GM04503 (cell line): ENCODE data around the gene SGPL1.
"Not testable (repeated sequence)": the region's sequence is repeated elsewhere in the genome, so short reads cannot be mapped to it uniquely, and the experiment has no call there.

Experiments used
- DNase-seq: peaks from one replicate; pipeline ENCODE4 v3.0.0-alpha.2; 2012; ENCODE audit warnings: low read depth

The SGPL1 gene

GRCh38 chr10:70815504-70816219 lies at the start of gene SGPL1:
SGPL1 (plus strand) TSS chr10:70815948; CDS start chr10:70816854, 906 bp downstream.
- no peak for DNase-seq

- not testable (repeated sequence) for DNase-seq
Observed at GRCh38 chr10:70768026-70768685, 47.6 kb upstream of the SGPL1 start.

GRCh38 chr10:70769121-70769520 lies 46.6 kb upstream of the SGPL1 start:
- no peak for DNase-seq

GRCh38 chr10:70770001-70770400 lies 45.7 kb upstream of the SGPL1 start:
- DNase-seq, result no peak

GRCh38 chr10:70770516-70770915 lies 45.2 kb upstream of the SGPL1 start:
- not testable (repeated sequence) for DNase-seq

GRCh38 chr10:70771311-70772194 lies 44.2 kb upstream of the SGPL1 start:
- no peak for DNase-seq

GRCh38 chr10:70772627-70773026 lies 43.1 kb upstream of the SGPL1 start:
- DNase-seq, result no peak

- DNase-seq, result no peak
Observed at GRCh38 chr10:70773461-70773860, 42.3 kb upstream of the SGPL1 start.

GRCh38 chr10:70773965-70774809 lies 41.6 kb upstream of the SGPL1 start:
- no peak for DNase-seq

GRCh38 chr10:70774810-70775678 lies 40.7 kb upstream of the SGPL1 start:
- DNase-seq, result no peak

- DNase-seq, result no peak
Observed at GRCh38 chr10:70775679-70776454, 39.9 kb upstream of the SGPL1 start.

- no peak for DNase-seq
Observed at GRCh38 chr10:70776455-70777005, 39.2 kb upstream of the SGPL1 start.

- no peak for DNase-seq
Observed at GRCh38 chr10:70777063-70777875, 38.5 kb upstream of the SGPL1 start.

GRCh38 chr10:70778267-70778924 lies 37.4 kb upstream of the SGPL1 start:
- DNase-seq, result no peak

GRCh38 chr10:70779088-70779487 lies 36.7 kb upstream of the SGPL1 start:
- DNase-seq, result no peak

GRCh38 chr10:70779511-70780369 lies 36.0 kb upstream of the SGPL1 start:
- no peak for DNase-seq

GRCh38 chr10:70780370-70780760 lies 35.4 kb upstream of the SGPL1 start:
- no peak for DNase-seq
